AG09309 (cell line): ENCODE data around the gene AKAP6.

Source experiments
- DNase-seq: peaks from one replicate; pipeline ENCODE4 v3.0.0-alpha.2; 2010; ENCODE audit warnings: low read depth
- H3K4me3 ChIP-seq: 2 replicates; pipeline ENCODE4 v1.5.1; 2011; ENCODE audit warnings: mild to moderate bottlenecking, low read depth, low read length, moderate library complexity; ENCODE audit not compliant: control insufficient read depth
- TF ChIP-seq, protein P1 (sequence below): IDR thresholded peaks from 2 replicates; pipeline ENCODE4 v1.5.1; 2011; ENCODE audit warnings: mild to moderate bottlenecking, low read depth, low read length, inconsistent platforms; ENCODE audit not compliant: insufficient read depth, control insufficient read depth; ENCODE audit errors: missing control alignments

AKAP6 gene

DNA sequence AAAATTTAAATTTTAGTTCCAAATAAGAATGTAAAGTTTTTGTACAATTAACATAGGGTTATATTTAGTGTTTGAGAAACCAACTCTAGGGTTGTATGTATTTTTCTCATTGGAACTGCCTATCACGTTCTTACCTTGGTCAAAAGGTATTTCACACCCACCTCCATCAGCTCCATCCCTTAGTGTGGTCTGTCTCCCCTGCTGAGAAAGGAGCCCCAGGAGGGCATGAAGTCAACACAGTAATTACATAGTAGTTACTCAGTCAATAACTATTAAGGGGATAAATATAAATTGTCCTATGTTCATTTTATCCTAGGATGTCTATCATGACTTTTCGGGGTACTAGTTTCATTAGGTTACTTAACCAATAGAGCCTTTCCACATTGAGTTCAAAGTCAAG is 106.3 kb downstream of the AKAP6 start:
- TF ChIP-seq, protein P1, sequence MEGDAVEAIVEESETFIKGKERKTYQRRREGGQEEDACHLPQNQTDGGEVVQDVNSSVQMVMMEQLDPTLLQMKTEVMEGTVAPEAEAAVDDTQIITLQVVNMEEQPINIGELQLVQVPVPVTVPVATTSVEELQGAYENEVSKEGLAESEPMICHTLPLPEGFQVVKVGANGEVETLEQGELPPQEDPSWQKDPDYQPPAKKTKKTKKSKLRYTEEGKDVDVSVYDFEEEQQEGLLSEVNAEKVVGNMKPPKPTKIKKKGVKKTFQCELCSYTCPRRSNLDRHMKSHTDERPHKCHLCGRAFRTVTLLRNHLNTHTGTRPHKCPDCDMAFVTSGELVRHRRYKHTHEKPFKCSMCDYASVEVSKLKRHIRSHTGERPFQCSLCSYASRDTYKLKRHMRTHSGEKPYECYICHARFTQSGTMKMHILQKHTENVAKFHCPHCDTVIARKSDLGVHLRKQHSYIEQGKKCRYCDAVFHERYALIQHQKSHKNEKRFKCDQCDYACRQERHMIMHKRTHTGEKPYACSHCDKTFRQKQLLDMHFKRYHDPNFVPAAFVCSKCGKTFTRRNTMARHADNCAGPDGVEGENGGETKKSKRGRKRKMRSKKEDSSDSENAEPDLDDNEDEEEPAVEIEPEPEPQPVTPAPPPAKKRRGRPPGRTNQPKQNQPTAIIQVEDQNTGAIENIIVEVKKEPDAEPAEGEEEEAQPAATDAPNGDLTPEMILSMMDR: no peak
- no peak overlapping the region for H3K4me3 ChIP-seq
- no peak for DNase-seq

DNA sequence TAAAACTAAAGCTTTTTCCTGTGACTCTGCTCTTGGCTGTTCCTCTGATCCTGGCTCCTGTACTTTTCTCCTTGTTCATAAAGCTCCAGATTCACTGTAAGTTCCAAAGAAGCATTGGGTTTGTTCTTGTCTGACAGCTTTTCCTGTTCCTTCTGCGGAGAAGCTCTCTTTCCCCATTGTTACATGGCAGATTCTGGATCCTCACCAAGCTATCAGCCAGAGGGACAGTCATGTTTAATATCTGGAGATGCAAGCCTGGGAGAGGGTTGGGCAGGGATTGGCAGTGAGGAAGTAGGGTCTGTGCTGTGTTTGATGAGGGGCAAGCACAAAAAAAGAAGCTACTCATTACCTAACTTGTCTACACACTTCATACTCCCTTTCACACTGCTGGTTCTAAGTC is 107.9 kb downstream of the AKAP6 start:
- no peak overlapping the region for H3K4me3 ChIP-seq
- TF ChIP-seq, protein P1: no peak
- DNase-seq: no peak

DNA sequence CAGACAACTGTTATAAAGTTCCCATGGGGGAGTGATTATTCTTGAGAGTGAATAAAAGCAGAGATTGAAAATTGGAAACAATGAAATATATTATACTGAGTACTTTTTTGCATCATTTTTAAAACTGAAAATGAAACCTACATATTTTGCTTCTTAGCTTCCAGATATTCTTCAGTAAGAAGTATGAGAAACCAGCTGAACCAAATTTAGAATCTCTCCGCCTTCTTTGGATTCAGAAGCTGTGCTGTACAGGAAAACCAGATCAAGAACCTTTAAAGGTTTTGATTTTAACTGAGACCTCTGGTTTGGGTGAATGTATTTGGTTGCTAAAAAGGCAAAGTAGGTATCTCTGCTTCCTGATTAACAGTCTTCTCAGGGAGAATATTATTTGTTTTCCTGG is 109.4 kb downstream of the AKAP6 start:
- DNase-seq: no peak
- H3K4me3 ChIP-seq: no peak overlapping the region
- TF ChIP-seq, protein P1: no peak

DNA sequence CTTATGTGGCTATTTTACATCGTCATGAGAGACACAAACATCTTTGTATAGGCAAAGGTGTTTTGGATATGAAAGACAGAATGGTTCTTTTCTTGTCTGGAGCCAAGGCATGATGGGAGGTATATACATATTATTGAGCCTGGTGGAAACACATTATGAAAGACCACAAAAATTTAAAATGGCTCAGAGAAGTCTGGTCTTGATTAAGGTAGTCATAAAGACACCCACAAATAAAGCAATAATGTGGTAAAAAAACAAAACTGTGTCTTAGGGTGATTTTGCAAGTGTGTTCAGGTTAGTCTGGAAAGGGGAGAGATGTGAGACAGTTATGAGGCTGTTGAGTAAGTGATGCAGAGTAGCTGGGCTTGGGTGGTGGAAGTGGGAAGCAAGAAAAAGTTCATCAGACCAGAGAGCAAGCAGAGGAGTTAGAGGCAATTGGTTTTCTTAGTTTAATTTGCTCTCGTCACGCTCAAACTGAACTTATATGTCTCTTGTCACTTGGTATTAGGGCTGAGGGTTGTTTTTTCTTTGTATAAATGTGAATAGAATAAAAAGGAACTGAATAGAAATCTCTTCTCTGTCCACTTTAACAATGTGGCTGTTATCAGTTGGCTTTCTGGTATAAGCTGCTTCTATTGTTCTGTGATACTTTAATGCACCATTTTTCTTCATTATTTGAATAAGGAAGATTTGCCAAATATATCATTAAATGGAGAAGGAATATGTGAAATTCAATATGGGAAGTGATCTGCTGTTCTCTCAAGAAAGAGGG is 115.0 kb downstream of the AKAP6 start:
- peak; percentile 41 for DNase-seq
- H3K4me3 ChIP-seq: no peak overlapping the region
- TF ChIP-seq, protein P1: no peak

DNA sequence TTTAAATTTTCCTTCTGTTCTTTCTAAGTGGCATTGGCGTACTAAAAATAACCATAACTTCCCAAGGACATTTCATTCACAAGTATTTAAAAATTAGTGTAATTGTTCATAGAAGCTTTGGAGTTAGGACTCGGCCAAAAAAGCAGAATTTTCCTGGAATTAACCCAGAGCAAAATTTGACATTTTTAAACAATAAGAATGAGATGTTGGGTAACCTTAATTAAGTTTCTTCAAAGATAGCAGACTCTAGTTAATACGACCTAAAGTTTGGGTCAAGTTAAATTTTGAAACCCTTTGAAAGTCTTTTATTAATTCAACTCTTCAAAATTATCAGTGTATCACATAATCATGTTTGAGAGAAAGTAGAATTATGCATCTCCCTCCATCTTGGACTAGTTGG is 118.3 kb downstream of the AKAP6 start:
- DNase-seq: no peak
- no peak overlapping the region for H3K4me3 ChIP-seq
- TF ChIP-seq, protein P1: no peak

DNA sequence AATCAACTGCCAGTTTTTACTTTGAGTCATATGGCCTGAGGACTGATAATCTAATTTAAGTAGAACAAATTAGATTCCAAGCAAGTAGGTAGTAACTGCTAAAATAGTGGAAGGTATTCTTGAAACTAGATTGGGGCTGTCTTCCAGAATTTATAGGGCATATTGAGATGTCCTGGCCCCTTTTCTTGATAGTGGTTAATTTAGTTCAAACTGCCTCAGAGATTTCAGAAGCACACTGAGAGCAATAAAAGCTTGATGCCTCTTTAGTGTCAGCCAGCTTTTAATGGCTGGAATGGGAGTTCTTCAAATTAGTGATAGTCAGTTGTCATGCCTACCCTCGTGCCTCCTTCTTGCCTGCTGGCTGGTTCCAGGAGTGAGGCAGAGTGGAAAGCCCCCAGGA is 120.5 kb downstream of the AKAP6 start:
- DNase-seq: no peak
- TF ChIP-seq, protein P1: no peak
- no peak overlapping the region for H3K4me3 ChIP-seq
